GF-D8 (cell line): ENCODE measurements around the gene SOBP.

Experiments used
- DNase-seq: peaks from one replicate; lab custom pipeline; 2025; lab: John Stamatoyannopoulos, UW

The SOBP gene

DNA sequence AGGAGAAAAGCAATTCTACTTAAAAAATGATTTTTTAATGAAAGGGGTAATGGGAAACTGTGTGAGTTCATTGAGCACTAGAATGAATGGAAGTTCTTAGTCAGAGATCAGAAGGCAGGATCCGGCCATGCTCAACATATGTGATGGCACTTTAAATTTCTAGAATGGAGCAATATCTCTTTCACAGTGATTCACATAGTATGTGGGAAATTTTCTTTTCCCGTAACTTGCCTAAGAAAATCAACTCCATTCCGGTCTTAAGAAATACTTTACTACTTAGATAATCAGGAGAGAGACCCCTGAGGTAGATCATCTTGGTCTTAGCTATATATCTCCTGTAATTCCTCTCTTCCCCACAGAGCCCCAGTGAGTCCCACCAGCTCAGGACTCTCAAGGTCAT, 202.4 kb downstream of the SOBP start:
- no peak for DNase-seq

DNA sequence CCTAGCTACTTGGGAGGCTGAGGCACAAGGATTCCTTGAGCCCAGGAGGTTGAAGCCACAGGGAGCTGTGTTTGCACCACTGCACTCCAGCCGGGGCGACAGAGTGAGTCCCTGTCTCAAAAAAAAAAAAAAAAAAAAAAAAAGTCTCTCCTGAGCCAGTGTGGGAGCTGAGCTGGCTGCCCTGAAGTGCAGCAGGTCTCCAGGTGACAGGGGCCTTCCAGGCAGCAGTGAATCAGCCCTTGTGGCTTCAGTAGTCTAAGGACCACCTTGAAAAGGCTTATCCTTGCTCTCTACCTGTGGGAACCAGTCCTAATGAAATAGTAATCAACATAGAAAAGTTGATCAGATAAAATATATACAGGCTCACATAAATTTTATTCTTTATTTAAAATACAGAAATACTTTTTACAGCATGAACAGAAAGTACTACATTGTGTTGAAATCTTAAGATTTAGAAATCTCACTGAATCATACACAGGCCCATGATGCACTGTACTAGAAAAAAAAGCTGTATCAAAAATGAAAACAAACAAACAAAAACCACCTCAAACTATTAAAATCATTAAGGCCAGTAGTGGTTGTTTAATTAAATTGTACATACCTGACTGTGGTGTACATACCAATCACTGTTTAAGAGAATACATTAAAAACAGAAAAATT, 205.3 kb downstream of the SOBP start:
- DNase-seq = no peak

DNA sequence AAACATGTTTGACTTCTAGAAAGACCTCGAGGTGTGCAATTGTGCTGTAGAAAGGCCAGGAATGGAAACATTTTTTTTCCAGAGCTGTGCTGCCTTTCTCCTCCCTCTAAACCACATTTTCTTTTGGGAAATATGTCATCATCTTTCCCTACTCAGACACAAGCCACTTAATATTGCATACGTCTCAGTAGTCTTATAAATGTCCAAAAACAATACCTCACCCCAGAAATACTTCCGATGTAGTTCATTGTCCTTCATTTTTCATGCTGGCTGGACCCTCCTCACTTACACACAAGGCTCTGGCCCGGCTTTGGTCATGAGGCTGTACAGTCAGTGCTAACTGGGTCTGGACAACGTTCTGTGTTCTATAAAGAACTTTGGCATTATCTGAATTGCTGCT, 207.8 kb downstream of the SOBP start:
- DNase-seq = no peak

DNA sequence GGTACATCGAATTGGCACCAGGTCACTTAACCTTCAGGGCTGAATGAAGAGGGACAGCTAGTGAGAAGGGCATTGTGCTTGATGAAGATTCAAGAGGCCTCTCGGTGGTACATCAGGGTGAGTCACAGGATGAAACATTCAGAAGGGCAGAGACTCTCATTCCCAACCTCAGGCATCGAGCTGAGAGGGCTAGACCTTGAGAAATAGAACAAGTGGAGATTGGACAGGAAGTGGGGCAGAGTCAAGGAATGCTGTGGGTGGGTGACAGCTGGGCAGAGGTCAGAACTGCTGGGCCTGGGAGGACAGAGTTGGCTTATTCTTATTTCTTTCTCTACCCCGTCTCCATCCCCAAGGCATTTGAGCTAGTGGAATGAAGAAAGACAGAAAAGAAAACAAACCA, 208.2 kb downstream of the SOBP start:
- no peak for DNase-seq

DNA sequence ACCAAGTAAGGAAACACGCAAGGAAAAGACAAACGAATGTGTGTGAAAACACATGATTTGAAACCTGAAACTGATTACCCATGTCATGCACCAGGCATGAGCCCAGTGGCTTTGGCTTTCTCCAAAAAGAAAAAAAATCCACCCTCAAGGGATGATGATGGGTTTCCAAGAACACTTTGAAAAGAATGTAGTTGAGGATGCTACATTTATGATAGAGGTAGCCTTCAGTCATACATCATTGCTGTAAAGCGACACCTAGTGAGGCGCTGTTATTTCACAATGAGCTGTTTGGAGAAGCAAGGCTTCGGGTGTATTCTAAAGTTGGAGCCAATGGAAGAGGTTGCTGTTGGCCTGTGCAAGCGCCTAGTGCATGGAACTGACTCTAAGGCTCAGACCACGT, 209.3 kb downstream of the SOBP start:
- no peak for DNase-seq

DNA sequence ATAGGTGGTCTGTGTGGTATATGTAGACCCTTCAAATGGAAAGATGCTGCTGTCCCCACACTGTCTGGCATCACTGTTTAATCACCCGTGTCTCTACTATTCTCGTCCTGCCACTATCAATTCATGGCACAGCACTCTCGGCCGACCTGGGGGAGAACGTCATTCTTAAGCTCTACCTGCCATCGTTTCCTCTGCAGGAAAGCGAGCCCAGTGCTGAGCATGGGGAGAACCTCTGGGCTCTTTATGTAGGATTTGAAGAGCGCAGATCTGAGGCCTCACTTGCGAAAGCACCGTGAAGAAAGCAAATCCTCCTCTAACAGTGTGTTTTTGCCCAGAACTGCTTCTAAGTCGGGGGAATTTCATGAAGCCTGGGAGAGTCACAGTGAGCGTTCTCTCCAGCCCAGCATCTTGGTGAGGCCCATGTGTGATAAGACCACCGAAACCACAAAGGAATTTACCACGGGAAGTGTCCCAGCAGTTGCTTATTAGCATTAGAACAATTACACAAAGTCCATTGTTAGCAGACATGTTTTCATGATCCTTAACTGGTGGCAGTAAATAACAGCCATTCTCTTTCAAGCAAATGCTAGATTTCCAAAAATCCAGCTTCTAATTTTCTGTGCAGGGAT, 209.9 kb downstream of the SOBP start:
- DNase-seq = no peak

DNA sequence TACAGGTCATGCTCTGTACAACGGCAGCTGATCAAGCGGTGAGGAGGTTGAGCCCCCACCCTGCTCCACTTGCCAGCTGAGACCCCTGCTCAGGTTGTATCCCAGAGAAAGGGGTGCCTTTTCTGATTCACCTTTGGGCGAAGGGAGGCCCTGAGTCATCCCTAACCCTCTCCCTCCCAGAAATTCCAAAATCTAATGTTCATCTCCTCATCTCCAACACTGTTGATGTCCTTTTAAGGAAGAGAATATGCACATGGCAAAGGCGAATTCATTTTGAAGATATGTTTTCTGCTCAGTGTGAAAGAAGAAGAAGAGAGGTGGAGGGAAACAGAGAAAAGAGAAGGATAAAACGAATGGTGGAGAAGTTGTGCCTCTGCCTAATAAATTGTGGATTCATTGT, 213.7 kb downstream of the SOBP start:
- DNase-seq = no peak

DNA sequence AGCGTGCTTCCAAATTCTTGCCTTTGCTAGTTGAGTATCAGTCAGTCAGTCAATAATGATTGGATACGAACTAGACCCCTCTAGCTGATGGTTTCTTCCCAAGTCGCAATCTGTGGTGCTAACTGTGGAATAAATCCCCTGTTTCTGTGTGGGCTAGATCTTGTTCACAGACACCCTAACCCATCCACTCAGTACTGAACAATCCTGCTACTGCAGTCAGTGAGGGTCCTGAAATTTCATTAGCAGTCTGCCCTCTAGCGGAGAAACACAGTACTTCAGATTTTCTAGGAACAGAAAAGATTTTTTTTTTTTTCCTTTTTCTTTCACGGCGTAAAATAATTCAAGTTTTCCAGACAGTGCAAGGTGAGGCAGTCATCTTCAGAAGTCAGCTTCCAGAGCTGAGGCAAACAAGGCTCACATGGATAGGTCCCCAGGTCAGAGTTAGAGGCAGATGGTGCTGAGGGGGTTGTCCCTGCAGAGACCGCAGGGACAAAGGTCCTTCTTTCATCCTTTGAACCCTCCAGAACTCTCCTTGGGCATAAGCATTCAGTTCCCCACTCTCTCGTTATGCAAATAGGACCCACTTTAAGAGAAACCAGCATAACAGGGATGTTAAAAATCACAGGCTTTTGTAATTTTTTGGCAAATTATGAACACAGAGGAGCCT, 214.6 kb downstream of the SOBP start:
- no peak for DNase-seq

DNA sequence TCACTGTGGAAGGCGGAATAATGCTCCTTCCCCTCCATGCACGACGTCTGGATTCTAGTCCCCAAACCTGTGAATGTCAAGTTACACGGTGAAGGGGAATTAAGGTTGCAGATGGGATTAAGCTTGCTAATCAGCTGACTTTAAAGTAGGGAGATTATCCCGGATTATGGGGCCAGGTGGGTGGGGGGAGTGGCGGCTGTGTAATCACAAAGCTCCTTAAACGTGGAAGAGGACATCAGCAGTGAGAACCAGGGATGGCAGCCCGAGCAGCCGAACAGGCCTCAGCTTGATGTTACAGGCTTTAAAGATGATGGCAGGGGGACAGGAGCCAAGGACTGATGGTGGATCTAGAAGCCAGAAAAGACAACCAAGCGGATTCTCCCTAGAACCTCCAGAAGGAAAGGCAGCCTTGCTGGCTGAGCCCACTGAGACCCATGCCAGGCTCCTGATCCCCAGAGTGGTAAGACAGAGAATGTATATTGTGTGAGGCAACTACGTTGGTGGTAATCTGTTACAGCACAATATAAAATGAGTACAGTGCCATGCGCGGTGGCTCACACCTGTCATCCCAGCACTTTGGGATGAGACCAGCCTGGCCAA, 216.7 kb downstream of the SOBP start:
- no peak for DNase-seq

DNA sequence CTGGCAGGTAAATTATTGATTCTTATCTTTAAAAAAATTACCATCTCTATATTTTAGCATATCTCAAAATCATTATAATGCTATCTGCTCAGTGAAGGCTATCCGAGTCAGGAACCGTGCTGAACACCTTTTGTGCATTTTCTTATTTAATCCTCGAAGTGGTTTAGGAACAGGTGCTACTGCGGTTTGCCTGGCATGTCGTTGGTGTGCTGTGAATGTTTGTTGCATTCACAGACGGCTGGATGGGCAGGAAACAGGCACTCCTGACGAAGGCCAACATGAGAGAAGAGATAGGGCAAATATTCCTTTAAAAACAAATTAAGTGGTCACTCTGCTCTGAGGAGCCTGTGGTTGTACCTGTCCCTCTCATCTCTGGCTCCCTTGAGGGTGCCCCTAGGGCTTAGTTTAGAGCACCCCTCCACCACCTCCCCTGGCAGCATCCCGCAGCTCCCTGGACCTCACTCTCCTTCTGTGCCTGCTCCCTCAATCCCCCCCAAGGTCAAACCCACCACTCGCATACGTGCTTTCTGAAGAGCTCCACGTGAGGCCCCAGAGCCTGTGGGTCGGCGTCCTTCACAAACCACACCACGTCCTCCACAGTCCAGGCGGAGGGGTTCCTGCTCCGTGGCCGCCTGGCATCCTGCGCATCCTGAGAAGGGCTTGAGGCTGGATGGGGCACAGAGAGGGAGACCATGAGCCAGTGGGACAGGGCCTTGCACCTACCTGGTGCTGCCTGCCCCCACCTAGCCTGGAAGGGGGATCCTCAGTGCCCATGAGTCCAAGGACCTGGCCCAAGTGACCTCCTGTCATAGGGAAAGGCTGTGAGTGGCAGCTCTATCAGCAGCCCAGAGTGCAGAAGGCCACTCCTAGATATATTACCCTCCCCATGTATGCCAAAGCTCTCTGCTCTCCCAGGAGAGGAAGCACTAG, 217.7 kb downstream of the SOBP start:
- no peak for DNase-seq

DNA sequence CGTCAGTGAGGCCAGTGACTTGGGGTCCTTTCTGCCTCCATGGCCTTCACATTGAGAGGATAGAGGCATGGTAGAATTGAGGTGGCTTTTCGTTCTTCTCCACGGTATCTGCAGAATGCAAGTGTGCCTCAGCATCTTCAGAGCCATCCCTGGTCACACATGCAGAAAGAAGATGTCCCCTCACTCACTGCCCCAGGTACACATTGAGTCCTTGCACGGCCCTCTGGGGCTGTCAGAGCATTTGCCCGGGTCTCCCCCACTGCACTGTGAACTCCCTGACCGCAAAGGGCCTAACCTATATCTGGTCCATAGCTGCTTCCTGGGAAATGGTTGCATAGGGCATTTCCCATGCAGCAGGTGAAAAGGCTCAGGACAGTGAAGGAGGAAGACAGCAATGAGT, 218.5 kb downstream of the SOBP start:
- no peak for DNase-seq

DNA sequence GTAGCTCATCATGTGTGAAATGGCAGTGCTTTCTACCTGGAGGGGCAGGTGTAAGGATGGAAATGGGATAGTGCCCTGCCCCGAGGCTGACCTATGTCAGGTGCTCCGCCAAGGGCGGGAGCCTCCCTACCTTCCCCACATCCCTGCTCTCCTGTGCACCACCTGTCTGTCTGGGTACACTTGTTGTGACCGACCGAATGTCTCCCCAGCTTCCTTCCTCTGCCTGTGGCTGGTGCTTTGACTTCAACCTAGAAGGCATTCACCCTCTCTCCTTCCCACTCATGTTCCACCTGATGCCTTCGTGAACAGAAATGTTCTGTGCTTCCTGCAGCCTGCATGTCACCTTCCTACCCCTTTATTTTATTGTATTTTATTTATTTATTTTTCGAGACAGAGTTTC, 219.4 kb downstream of the SOBP start:
- DNase-seq = no peak
